HFFc6 (cell line): ENCODE measurements around the gene PLCL2. TPM values are rescaled to one million over a fixed set of nuclear protein-coding genes. Genes with fewer than 3 reads are reported as not detected.

Source experiments
- DNase-seq: peaks from one replicate; pipeline ENCODE4 v3.0.0-alpha.2; 2018
- H3K27ac Mint-ChIP-seq: 2 replicates; pipeline ENCODE4 v1.8.0; 2020; ENCODE audit warnings: mild to moderate bottlenecking, mixed read lengths
- H3K27me3 Mint-ChIP-seq: 2 replicates; pipeline ENCODE4 v1.8.0; 2021; ENCODE audit warnings: mild to moderate bottlenecking, moderate library complexity, mixed read lengths; ENCODE audit not compliant: insufficient read depth
- H3K36me3 Mint-ChIP-seq: 2 replicates; pipeline ENCODE4 v1.8.0; 2021; ENCODE audit warnings: low read depth, mixed read lengths
- H3K4me1 Mint-ChIP-seq: 2 replicates; pipeline ENCODE4 v1.8.0; 2020; ENCODE audit warnings: low read depth, mixed read lengths
- H3K4me3 Mint-ChIP-seq: 2 replicates; pipeline ENCODE4 v1.8.0; 2020; ENCODE audit warnings: mild to moderate bottlenecking, moderate library complexity, mixed read lengths
- H3K9me3 Mint-ChIP-seq: 2 replicates; pipeline ENCODE4 v1.8.0; 2020; ENCODE audit warnings: mild to moderate bottlenecking, mixed read lengths
- total RNA-seq, 6 experiments: library from RNA; stranded (reverse); fragmentation: NEBNext Ultra II Directional; extraction: Animal tissue kit (Norgen Biotek cat#: 25700); gene quantifications; 2 replicates in 1 of 6; 3 replicates in 5 of 6; pipeline ENCODE4 v1.2.3, GENCODE V29; 2021
- TF ChIP-seq, protein P1 (sequence below): fragments of 200-600 bp; sonication (generic); IDR thresholded peaks from 2 replicates; pipeline ENCODE4 v1.5.0; 2021; ENCODE audit warnings: antibody characterized with exemption, mild to moderate bottlenecking

Gene PLCL2
- total RNA-seq, 6 experiments from 2014 or later = 3.9 to 6.4 (median 5.7) TPM

- no peaks in the 10 kb centered on the region for H3K9me3 Mint-ChIP-seq
- peaks cover 6% of the 10 kb centered on the region; the same call in 1 of the 2 replicates for H3K36me3 Mint-ChIP-seq
- no peak for DNase-seq
- TF ChIP-seq, protein P1, sequence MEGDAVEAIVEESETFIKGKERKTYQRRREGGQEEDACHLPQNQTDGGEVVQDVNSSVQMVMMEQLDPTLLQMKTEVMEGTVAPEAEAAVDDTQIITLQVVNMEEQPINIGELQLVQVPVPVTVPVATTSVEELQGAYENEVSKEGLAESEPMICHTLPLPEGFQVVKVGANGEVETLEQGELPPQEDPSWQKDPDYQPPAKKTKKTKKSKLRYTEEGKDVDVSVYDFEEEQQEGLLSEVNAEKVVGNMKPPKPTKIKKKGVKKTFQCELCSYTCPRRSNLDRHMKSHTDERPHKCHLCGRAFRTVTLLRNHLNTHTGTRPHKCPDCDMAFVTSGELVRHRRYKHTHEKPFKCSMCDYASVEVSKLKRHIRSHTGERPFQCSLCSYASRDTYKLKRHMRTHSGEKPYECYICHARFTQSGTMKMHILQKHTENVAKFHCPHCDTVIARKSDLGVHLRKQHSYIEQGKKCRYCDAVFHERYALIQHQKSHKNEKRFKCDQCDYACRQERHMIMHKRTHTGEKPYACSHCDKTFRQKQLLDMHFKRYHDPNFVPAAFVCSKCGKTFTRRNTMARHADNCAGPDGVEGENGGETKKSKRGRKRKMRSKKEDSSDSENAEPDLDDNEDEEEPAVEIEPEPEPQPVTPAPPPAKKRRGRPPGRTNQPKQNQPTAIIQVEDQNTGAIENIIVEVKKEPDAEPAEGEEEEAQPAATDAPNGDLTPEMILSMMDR = no peak
- H3K27me3 Mint-ChIP-seq = peaks cover 2% of the 10 kb centered on the region; the same call in 1 of the 2 replicates
- H3K4me1 Mint-ChIP-seq = peaks cover 6% of the 10 kb centered on the region
- no peak overlapping the region for H3K4me3 Mint-ChIP-seq
- no peak overlapping the region for H3K27ac Mint-ChIP-seq
These were observed 190.6 kb downstream of the PLCL2 start for GRCh38 chr3:17075358-17075757.

GRCh38 chr3:17075907-17076306, 191.2 kb downstream of the PLCL2 start:
- TF ChIP-seq, protein P1 = no peak
- H3K9me3 Mint-ChIP-seq = no peaks in the 10 kb centered on the region
- no peak overlapping the region for H3K27ac Mint-ChIP-seq
- no peak overlapping the region for H3K4me3 Mint-ChIP-seq
- DNase-seq = no peak
- H3K4me1 Mint-ChIP-seq = peaks cover under 1% of the 10 kb centered on the region
- peaks cover 6% of the 10 kb centered on the region; the same call in 1 of the 2 replicates for H3K36me3 Mint-ChIP-seq
- H3K27me3 Mint-ChIP-seq = peaks cover 2% of the 10 kb centered on the region; the same call in 1 of the 2 replicates

DNA sequence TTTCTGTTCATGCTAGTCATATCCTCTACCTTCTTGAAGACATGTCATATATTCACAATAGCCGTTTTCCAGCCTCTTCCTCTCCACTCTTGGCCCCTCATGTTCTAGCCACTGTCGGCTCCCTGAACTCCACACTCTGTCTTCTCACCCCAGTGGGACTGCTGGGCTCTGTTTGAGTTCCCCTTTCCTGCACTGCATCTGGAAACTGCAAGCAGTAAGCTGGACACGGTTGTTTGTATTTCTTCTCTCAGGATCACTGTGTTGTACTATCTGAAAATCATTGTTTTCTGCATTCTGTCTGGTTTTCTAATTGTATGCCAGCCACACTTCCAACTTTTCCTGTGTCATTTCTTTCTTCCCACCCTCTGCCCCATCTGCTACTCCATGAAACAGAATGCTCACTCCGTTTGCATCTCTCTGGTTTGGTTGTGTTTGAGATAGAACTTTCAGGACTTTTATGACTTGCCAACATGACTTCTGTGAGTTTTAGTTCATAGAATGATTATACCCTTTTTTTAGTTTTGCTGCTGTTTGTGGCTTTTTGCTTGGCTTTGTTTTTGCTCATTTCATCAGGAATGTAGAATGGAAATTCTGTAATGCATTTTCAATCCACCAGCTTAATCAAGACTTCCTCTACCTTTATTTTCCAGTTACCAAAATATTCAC, 192.3 kb downstream of the PLCL2 start:
- Mint-ChIP-seq H3K4me3 (no peak overlapping the region), H3K4me1 (no peaks in the 10 kb centered on the region; the same call in 1 of the 2 replicates), H3K9me3 (no peaks in the 10 kb centered on the region), H3K36me3 (peaks cover 6% of the 10 kb centered on the region; the same call in 1 of the 2 replicates), H3K27ac (no peak overlapping the region), H3K27me3 (peaks cover 2% of the 10 kb centered on the region; the same call in 1 of the 2 replicates)
- TF ChIP-seq, protein P1 = no peak
- no peak for DNase-seq

- DNase-seq = no peak
- Mint-ChIP-seq H3K4me1 (no peaks in the 10 kb centered on the region; the same call in 1 of the 2 replicates), H3K27me3 (peaks cover 2% of the 10 kb centered on the region; the same call in 1 of the 2 replicates), H3K27ac (no peak overlapping the region), H3K4me3 (no peak overlapping the region), H3K9me3 (no peaks in the 10 kb centered on the region), H3K36me3 (peaks cover 6% of the 10 kb centered on the region; the same call in 1 of the 2 replicates)
- TF ChIP-seq, protein P1 = no peak
These were observed 192.9 kb downstream of the PLCL2 start for GRCh38 chr3:17077606-17078005.

GRCh38 chr3:17078926-17079465, 194.2 kb downstream of the PLCL2 start:
- Mint-ChIP-seq H3K9me3 (no peaks in the 10 kb centered on the region), H3K36me3 (peaks cover 13% of the 10 kb centered on the region; the same call in 1 of the 2 replicates), H3K27me3 (peaks cover 2% of the 10 kb centered on the region), H3K4me3 (no peak overlapping the region), H3K27ac (no peak overlapping the region), H3K4me1 (no peaks in the 10 kb centered on the region; the same call in 1 of the 2 replicates)
- DNase-seq = no peak
- TF ChIP-seq, protein P1 = no peak
